ENCODE results near the gene GPC5.
A peak's percentile ranks its signal among the peaks of the same experiment; 100 is the strongest.

GPC5 gene

DNA sequence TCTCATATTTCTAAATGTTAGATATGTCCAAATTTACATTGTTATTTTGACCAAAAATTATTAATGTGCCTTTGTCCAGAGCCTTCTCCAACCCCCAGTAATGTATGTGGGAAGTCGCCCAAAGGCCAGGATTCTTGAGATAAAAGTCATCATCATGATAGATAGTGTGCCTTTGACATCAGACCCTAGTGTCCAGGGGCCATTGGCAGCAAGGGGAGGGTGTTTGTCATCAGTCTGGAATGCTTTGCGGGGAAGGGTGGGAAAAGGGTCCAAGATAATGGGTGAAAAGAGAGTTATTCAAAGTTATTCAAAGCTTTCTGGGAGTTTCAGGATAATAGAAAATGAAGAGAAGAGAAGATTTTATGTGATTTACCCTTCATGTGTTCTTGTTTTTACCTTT is 918.6 kb downstream of the GPC5 start:
- FAIRE-seq: peak; percentile 82
- DNase-seq (ENCODE audit: low spot score): peak; percentile 72

DNA sequence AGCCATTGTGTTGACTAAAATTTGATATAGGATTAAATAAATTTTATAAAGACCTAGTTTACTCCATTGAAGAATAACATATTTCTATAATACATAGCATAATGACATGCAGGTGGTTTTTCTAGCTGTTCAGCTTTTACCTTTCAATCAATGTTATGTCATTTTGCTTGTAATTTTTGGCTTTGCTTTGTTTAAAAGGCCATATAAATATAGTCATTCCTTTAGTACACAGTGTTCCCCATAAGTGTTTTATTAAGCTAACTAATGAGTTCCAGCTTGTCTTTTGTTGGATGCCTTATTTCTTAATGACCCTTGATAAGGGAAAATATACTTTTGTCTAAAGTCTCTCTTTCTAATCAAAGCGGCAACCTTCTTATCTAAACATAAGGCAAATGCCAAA is 921.9 kb downstream of the GPC5 start:
- DNase-seq (ENCODE audit: low spot score) (no peak), FAIRE-seq (no peak)

DNA sequence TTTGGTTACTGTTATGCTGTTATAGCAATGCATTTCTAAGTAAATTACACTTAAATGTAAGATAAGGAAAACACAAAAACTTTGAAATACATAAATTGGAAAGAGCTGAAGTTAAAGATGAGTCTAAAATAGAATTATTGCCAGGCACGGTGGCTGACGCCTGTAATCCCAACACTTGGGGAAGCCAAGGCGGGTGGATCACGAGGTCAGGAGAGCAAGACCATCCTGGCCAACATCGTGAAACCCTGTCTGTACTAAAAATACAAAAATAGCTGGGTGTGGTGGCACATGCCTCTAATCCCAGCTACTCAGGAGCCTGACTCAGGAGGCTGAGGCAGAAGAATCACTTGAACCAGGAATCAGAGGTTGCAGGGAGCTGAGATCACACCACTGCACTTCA is 922.8 kb downstream of the GPC5 start:
- FAIRE-seq (no peak), DNase-seq (ENCODE audit: low spot score) (no peak)

DNA sequence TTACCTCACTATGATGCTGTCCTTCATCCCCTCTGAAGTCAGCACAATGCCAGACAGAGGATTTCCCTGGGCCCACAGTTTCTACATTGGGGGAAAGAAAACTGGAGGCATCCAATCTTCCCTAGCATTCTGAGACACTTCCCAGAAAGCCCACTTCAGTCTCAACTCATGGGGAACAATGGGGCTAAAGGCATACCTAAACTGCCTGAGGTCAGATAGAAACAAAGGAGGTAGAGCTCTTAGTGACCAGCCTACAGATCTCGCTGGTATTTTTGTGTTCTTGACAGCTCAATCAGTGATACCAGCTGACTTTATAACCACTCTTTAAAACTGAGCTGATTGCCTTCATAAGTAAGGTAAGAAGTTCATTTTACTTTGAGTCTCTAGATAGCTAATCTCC is 947.2 kb downstream of the GPC5 start:
- FAIRE-seq: no peak
- no peak for DNase-seq (ENCODE audit: low spot score)

DNA sequence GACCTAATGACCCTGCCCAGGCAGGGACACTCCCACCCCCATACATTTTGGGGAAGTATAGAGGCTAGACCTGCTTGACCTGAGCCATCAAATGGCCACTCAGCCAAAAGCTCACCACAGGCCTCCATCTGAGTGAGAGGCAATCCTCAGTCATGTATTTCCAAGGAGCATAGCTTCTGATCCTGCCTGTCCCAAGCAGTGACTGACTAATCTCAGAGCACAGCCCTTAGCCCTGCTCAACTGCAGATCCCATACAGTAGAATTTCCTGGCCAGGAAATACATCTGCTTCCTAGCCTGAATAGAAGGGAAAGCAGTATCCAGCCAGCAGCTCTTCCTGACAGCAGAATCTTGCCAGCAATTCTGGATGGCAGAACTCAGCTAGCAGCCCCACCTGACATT is 947.6 kb downstream of the GPC5 start:
- DNase-seq (ENCODE audit: low spot score): no peak

DNA sequence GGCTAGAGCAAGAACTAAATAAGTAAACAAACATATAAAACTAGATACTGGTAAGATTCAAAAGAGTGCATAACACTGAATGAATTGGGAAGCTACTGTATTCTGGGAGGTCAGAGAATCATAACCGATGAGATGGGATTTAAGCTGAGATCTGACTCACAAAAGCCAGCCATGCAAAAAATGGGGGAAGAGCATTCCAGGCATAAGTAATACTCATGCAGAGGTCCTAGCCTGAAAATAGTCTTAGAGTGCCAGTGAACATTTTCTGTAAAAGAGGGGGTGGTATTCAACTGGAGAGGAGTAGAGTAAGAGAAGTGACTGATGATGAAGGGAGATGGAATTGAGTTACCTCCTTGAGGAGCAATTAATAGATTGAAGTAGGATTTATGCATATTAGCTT is 956.2 kb downstream of the GPC5 start:
- DNase-seq (ENCODE audit: low spot score) (no peak), FAIRE-seq (no peak)

More for the DNA sequence above, 947.6 kb downstream of the GPC5 start:
- no peak for FAIRE-seq

DNA sequence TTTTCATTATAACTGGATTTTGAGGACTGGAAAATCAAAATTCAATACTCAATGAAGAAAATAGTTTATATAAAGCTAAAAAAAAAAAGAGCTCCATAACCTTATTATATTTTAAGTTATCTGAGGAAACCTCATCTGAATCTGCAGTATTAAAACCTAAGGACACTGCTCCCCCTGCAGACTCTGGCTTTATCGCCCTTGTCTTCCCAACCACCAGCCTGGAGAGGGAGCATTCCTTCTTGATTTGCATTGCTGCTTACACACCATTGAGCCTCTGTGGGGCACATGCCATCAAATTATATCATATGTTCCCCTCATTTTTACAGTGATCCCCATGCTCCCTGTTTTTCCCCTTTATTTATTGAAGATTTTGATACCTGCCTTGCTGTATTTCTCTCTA is 956.8 kb downstream of the GPC5 start:
- peak; percentile 5 for DNase-seq (ENCODE audit: low spot score)
- FAIRE-seq: no peak

DNA sequence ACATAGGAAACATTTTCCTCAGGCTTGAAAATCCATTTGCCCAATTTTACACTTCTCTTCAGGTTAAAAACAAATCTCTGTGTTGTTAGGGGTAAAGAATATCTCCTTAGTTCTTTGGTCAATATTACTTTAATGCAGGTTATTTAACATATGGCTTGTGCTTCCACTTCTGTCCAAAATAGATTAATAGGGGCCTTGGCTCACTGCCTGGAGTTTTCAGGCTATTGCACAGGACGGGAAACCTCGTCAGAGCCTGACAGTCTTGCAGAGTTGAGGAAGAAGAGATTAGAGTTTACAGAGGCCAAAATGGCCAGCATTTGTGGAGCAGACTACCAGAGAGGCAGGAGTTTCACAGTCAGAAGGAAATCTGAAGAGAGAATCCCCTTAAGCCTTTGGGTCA is 964.3 kb downstream of the GPC5 start:
- DNase-seq (ENCODE audit: low spot score): no peak
- FAIRE-seq: no peak

DNA sequence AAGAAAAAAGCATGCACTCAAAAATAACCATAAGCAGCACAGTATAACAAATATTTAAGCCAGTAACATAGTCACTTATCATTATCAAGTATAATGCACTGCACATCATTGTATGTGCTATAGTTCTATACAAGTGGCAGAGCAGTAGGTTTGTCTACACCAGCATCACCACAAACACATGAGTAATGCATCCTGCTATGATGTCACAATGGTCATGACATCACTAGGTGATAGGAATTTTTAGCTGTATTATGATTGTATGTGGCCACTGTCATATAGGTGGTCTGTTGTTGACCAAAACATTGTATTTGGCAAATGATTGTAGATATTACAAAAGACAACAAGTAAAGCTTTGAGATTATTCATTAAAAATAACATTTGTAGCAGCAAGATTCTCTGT is 967.5 kb downstream of the GPC5 start:
- DNase-seq (ENCODE audit: low spot score): no peak
- FAIRE-seq: no peak

DNA sequence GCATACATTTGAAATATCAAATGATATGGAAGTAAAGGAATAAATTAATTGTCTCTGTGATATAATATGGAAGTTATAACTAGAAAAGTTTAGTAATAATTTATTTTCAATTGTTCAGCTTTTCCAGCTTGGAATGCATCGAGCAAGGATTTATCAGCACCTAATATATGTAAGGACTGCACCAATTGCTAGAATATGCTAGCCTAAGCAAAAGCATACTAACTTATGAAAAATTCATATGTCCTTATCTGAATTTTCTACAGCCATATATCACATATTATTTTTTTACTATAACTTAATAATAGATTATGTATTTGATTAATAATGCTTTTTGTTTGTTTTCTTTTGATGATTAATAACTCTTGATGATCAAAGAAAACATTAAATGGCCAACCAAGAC is 979.0 kb downstream of the GPC5 start:
- FAIRE-seq (no peak), DNase-seq (ENCODE audit: low spot score) (no peak)

DNA sequence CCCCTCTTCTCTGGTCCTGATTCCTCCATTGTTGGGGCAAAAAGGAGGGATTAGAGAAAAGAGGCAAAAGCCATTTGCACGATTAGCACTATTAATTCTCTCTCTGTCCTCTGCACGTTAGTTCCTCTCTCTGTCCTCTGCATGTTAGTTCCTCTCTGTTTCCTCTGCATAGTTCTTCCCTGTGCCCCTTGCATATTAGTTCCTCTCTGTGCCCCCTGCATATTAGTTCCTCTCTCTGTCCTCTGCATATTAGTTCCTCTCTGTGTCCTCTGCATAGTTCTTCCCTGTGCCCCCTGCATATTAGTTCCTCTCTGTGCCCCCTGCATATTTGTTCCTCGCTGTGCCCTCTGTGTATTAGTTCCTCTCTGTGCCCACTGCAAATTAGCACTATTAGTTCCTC is 981.0 kb downstream of the GPC5 start:
- DNase-seq (ENCODE audit: low spot score): no peak
- no peak for FAIRE-seq

DNA sequence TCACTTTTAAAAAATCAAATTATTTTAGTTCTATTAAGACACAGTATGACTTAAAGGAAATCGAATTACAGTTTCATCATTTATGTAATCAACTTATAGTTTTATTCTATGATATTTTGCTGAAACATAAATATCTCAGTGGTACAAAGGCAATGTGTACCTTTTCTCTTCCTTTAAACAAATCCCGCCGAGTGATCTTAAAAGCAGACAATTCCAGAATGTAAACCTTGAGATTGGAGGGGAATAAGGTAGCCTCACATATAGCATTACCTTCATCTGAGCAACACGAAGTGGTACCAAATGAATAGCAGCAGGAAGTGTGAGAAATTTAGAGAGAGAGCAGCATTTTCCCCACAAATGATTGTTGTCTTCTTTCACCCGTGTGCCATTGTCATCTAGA is 986.0 kb downstream of the GPC5 start:
- DNase-seq (ENCODE audit: low spot score) (no peak), FAIRE-seq (no peak)

DNA sequence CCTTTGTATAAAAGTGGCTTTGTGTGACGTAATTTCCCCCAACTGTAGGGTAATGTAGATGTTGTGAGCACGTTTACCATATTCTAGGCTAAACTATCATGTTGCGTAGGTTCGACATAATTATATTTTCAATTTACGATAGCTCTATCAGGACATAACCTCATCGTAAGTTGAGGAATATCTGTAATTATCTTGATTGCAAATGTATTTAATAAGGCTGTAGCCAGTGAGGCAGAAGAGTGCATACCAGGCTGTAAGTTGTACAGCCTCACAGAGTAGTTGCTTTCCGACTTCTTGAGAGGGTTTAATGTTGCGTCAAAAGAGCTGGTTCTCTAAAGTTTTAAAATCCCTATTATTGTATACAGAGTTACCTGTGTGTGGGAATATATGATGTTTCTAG is 988.8 kb downstream of the GPC5 start:
- DNase-seq (ENCODE audit: low spot score) (no peak), FAIRE-seq (no peak)

DNA sequence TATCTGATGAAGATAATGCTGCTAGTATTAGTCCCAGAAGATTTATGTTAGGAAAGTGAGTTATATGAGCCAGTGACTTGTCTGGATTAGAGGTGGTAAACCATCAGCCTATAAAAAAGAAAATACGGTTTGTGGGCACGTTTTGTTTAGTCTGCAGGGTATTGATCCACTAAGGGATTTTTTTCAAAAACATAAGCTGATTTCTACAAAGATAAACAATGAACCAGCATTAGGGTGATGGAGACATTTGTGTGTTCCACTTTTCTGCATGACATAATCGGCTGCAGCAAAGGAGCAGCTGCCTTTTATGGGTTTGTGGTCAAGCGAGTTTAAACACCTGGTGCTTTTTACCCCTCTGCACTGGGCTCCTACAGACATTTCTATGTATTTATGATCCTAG is 991.8 kb downstream of the GPC5 start:
- no peak for FAIRE-seq

DNA sequence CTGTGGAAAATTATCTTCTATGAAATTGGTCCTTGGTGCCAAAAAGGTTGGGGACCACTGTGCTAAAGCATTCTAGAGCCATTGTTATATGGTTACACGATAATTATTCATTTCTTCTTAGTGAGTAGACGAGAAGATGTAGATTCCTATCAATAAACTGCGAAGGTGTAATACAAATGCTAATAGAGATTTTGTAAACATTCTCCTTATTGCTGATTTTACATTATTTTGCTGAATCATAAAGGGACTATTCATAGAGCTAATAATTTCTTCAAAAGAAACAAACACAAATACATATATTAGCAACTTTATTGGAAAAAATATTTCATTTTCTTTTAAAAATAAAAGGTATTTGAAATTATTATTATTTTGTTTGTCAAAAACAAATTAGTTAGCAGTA is 1005.2 kb downstream of the GPC5 start:
- DNase-seq (ENCODE audit: low spot score): no peak
- FAIRE-seq: no peak

More for the DNA sequence above, 991.8 kb downstream of the GPC5 start:
- DNase-seq (ENCODE audit: low spot score): no peak

DNA sequence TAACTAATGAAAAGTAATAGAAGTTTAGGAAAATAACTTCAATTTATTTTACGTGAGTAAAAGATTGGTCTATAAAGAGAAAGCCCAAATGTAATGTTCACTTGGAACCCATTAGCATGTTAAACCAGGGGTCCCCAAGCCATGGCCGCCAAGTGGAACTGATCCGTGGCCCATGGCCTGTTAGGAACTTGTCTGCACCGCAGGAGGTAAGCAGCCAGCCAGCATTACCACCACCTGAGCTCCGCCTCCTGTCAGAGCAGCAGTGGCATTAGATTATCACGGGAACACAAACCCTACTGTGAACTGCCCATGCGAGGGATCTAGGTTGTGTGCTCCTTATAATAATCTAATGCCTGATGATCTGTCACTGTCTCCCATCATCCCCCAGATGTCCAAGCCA is 1009.4 kb downstream of the GPC5 start:
- FAIRE-seq (no peak), DNase-seq (ENCODE audit: low spot score) (no peak)

DNA sequence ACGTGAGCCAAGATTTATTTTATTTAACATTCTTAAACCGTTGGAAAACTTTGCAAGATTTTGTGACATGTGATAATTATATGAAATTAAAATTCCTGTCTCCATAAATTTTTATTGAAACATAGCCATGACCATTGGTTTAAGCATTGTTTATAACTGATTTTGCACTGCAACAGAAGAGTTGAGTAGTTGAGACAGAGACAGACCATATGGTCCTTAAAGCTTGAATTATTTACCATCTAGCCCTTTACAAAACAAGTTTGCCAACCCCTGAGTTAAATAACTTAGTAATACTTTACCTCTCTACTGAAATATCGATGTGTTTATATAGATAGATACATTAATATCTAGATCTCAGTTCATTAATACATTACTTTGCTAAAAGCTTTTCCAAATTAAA is 1014.1 kb downstream of the GPC5 start:
- FAIRE-seq: no peak
- no peak for DNase-seq (ENCODE audit: low spot score)

DNA sequence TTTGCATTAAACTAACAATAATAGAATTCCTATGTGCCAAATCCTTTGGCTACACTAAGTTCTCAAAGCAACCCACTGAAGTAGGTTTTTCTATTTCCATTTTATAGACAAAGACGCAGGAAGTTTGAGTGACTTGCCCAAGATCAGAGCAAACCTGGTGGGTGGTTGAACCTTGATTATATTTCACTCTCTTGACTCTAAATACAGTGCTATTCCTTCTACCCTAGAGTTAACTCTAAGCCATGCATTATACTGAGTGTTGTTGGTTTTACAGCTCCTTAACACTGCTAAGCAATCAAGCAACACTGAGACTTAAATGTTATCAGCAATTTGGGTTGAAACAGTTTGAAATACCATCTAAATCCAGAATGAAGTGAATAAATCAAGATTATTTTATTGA is 1014.6 kb downstream of the GPC5 start:
- no peak for DNase-seq (ENCODE audit: low spot score)
- FAIRE-seq: no peak

DNA sequence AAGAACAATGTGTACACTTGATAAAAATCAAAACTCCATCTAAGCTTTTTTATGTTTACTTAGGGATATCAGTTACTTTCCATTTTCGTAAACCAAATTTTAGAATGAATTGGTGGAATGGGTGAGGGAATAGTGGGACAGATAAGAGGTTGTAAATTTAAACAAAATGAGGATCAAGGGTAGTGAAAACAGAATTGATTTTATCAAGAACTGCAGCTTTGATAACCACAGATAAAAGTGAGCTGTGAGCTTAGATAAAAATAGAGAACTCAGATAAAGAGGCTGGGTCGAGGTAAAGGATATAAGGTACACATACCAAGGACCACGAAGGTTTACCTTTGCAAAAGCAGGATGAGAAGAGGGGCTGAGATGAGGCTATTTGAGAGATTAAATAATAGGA is 1015.0 kb downstream of the GPC5 start:
- FAIRE-seq (no peak), DNase-seq (ENCODE audit: low spot score) (no peak)

DNA sequence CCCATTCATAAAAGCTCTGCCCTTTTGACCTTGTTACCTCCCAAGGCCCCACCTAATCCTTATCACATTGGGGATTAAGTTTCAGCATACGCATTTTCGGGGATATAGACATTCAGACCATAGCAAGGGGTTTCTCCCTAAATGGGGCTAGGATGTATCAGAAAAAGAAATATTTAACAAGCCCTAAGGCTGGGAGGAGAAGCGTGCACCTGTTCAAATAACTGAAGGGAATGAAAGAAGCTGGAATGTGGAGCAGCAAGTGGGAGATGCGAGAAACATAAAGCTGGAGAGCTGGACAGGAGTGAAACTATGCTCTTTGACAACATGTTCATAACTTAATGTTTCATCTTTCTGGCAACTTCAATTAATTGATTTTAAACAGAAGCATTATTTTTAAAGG is 1016.4 kb downstream of the GPC5 start:
- FAIRE-seq: no peak
- no peak for DNase-seq (ENCODE audit: low spot score)

DNA sequence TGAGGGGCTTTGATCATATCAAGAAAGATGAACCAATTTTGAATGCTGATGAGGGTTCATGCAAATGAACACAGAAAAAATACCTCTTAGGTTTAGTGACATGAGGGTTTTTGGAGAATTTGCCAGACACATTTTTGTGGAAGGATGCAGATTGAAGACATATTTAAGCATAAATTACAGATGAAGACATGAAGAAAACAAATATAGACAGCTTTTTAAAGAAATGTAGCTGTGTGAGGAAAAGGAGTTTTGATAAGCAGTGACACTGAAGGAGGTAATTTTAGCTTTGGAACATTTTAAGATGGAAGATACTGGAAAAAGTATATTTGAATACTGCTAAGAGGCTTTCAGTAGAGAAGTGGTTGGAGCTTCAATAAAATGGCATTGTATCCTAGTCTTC is 1017.4 kb downstream of the GPC5 start:
- DNase-seq (ENCODE audit: low spot score) (no peak), FAIRE-seq (no peak)

DNA sequence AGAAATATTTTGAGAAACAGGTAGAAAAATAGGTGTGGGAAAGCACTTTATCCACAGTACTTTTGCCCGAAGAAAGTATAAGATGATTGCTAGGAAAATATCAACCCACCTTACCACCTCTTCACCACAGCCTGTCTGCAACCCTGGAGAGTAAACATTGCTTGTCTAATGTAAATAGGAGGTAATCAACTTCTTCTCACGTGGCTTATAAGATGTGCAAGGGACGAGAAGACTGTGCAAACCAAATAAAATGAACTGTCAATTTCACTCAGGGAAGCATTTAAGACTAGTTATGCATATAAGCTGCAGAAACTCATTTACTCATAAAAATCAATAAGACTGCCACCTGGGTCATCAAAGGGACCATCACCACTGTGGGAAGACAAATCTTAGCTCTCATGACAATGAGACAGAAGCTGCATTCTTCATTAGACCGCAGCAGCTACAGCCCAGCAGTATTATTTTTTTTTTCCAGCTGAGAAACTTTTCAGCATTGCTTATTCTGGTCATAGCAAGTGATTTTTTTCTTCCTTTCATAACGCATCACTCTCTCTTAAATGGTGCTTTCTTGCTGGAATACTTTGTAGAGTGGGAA is 1020.5 kb downstream of the GPC5 start:
- no peak for DNase-seq (ENCODE audit: low spot score)
- no peak for FAIRE-seq

DNA sequence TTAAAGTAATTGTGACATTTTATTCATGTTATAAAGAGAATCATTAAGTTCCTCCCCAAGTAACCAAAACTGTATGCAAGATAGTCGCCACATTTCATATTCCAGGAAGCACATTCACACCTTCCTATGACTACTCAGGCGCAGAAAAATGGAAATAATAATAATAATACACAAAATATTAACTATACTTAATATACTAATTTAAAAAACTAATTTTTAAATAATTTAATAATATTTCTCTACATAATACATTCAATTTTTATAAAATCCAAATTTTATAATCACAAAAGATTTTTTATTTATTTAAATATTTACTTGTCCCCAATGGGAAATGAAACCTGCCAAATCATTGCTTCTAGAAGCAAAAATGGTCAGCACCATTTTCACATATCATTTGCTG is 1030.8 kb downstream of the GPC5 start:
- DNase-seq (ENCODE audit: low spot score): no peak
- FAIRE-seq: no peak

DNA sequence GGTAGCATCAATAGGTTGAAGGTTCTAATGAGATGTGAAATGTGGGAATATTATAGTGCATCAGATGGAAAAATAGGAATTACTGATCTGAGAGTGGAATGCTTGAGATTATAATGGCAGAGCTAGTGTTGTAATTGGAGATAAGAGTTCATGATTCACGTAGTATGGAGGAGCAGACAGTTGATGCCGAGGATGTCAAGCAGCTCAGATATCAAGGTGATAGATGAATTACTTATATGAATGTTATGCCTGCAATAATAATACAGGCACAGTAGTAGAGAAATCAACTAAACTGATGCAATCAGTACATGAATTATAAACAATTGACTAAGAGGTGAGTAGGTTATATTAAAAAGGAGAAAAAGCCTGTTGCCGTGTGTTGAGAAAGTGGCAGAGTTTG is 1035.0 kb downstream of the GPC5 start:
- FAIRE-seq: no peak
- DNase-seq (ENCODE audit: low spot score): no peak
